ENCODE results near the gene CTBP2. TPM values are rescaled to one million over a fixed set of nuclear protein-coding genes. Genes with fewer than 3 reads are reported as not detected.

Gene CTBP2
- total RNA-seq, 6 experiments from 2014 or later: 3.2 to 8.2 (median 5.4) TPM

DNA sequence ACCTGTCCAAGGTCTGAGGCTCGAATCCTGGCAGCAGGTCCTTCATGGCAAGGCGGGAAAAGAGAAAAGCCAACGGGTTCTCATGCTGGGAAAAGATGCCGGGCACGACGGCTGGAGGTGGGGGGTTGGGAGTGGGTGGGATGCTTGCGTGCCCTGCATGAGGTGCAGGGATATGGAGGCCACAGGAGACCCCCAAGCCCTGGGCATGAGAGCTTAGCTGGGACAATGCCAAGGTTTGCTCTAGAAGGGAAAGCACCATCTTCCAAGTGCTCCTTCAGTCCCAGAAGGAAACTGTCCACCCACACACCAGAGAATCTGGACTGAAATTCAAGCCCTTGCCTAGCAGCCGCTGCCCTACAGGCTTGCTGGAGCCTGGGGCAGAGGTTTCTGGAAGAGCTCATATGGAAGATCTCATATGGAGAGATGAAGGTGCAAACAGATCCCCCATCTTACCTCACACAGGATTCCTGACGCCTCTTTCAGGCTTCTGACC is 154.1 kb downstream of the CTBP2 start:
- H3K4me3 ChIP-seq: no peak overlapping the region
- 90% methylated on average over 7 of the region's 9 CpGs for WGBS (ENCODE audit: insufficient coverage, low coverage, low lambda C conversion rate, missing lambda C conversion rate)
- H3K36me3 ChIP-seq: no peaks in the 10 kb centered on the region
- H3K27ac ChIP-seq: no peak overlapping the region
- H3K27me3 ChIP-seq: no peaks in the 10 kb centered on the region
- TF ChIP-seq POLR2A (IDR thresholded peaks at IDR 0.05): no peak
- TF ChIP-seq, protein P1, sequence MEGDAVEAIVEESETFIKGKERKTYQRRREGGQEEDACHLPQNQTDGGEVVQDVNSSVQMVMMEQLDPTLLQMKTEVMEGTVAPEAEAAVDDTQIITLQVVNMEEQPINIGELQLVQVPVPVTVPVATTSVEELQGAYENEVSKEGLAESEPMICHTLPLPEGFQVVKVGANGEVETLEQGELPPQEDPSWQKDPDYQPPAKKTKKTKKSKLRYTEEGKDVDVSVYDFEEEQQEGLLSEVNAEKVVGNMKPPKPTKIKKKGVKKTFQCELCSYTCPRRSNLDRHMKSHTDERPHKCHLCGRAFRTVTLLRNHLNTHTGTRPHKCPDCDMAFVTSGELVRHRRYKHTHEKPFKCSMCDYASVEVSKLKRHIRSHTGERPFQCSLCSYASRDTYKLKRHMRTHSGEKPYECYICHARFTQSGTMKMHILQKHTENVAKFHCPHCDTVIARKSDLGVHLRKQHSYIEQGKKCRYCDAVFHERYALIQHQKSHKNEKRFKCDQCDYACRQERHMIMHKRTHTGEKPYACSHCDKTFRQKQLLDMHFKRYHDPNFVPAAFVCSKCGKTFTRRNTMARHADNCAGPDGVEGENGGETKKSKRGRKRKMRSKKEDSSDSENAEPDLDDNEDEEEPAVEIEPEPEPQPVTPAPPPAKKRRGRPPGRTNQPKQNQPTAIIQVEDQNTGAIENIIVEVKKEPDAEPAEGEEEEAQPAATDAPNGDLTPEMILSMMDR (IDR thresholded peaks at IDR 0.05): no peak
- DNase-seq: peak in 1 of 3 donors; percentile 33
- no peaks in the 10 kb centered on the region for H3K9me3 ChIP-seq
- no peaks in the 10 kb centered on the region for H3K4me1 ChIP-seq
- intact Hi-C loops (cut with DNase I): no loop called here
- no peak for ATAC-seq

DNA sequence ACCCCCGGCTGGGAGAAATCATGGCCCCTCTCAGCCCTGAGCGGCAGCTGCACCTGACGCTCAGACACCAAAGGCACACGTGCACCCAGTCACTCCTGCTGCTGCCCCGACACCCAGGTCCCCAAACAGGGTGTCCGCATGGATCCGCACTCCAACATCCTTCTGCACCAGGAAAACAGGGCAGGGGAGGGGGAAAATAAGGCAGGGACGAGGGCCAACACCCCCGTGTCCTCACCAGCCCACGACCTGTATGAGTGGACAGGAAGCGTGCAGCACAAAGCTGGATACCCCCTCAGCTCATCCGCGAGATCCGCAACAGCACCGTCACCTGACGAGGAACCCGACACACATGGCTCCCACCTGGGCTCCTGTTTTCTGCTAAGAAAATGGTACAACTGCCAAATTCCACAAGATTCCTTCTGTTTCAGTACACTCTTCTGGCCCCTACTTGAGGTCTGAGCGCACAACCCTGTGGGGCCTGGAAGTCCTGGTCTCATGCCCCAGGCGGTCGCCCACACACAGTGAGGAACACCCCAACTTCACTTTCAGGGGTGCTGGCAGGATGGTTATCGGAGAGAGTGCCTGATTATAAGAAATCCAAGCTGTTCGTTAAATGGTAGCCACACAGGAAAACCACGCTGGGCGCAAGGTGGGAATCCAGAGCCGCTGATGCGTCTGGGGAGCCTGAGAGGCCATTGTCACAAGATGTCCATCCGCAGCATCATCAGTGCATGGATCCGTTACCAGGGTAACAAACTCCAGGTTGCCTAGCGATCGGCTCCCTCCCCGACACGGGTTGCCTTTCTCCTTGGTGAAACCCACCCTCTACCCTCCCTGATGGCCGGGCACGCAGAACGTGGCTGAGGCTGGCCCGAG is 154.8 kb downstream of the CTBP2 start:
- Histone ChIP-seq H3K4me1 (no peaks in the 10 kb centered on the region), H3K9me3 (no peaks in the 10 kb centered on the region), H3K4me3 (no peak overlapping the region), H3K27ac (no peak overlapping the region), H3K36me3 (no peaks in the 10 kb centered on the region), H3K27me3 (no peaks in the 10 kb centered on the region)
- intact Hi-C loops (cut with DNase I): no loop called here
- DNase-seq (peak in 2 of 3 donors; percentile 38 to 46), ATAC-seq (no peak)
- WGBS (ENCODE audit: insufficient coverage, low coverage, low lambda C conversion rate, missing lambda C conversion rate): 96% methylated on average over 13 of the region's 36 CpGs
- no peak for TF ChIP-seq POLR2A (IDR thresholded peaks at IDR 0.05)
- TF ChIP-seq, protein P1 (IDR thresholded peaks at IDR 0.05): no peak

DNA sequence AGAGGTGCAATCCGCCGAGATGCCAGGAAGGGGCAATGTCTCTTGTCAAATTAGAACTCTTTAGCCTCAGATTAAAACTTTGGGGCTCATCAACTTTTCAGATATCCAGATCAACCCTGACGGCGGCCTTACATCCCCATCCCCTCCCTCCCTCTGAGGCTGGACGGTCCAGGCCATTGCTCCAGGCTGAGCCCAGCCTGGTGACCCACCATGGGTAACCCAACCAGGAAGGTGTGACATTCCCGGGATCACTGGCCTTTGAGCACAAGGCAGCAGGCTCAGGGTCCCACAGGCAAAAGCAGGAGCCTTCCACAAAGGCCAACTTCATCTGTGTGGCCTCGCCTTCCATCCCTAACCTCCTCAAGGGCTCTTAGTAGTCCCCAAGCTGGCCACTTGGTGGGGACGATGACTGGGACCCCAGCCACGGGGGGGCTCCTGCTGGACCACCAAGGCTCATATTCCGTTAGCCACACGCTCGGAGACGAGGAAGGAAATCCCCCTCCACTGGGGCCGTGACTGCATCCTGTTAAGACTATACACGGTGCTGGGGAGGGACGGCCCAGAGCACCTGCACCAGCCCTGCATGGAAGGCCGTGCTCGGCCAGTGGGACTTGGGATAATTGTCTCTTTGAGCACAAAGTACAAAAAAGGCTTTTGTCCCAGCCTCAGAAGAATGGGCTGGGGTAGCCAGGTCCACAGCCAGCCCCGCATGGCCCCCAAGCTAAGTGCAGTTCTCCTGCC is 155.6 kb downstream of the CTBP2 start:
- H3K36me3 ChIP-seq: no peaks in the 10 kb centered on the region
- H3K9me3 ChIP-seq: no peaks in the 10 kb centered on the region
- WGBS (ENCODE audit: insufficient coverage, low coverage, low lambda C conversion rate, missing lambda C conversion rate): 80% methylated on average over 1 of the region's 19 CpGs
- DNase-seq (peak in 1 of 3 donors; percentile 37), ATAC-seq (no peak)
- no peak overlapping the region for H3K27ac ChIP-seq
- TF ChIP-seq, protein P1 (IDR thresholded peaks at IDR 0.05): no peak
- no peak for TF ChIP-seq POLR2A (IDR thresholded peaks at IDR 0.05)
- intact Hi-C loops (cut with DNase I): no loop called here
- H3K4me3 ChIP-seq: no peak overlapping the region
- H3K27me3 ChIP-seq: no peaks in the 10 kb centered on the region
- H3K4me1 ChIP-seq: no peaks in the 10 kb centered on the region

DNA sequence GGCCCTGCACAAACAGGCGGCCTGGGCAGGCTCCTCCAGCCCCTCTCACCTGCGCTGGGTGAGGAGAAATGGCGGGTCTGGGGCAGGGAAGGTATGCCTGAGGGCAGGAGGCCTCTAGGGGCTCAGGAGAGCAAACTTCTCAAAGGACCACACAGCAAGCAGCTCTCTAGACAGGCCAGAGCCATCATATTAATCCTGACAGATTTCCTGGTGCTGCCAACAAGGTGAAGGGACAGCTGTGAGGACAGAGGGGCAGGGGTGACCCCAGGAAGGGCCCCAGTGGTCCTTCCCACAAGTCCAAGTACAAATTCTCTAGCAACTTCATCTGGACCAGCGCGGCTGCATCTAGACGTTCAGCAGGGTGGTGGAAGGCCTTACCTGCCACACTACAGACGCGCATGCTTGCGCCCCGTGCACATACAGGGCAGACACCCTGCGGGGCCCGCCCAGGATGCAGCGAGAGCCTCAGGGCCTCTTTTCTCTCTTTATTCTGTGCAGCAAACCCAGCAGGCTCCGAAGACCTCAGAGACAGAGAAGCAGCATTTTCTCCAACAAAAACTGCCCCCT is 156.4 kb downstream of the CTBP2 start:
- no peak overlapping the region for H3K27ac ChIP-seq
- ATAC-seq (no peak), DNase-seq (peak; percentile 11 to 37 (median 32))
- TF ChIP-seq, protein P1 (IDR thresholded peaks at IDR 0.05): no peak
- TF ChIP-seq POLR2A (IDR thresholded peaks at IDR 0.05): no peak
- WGBS (ENCODE audit: insufficient coverage, low coverage, low lambda C conversion rate, missing lambda C conversion rate): no CpG with 5 or more reads among the region's 14 CpGs
- intact Hi-C loops (cut with DNase I): no loop called here
- no peaks in the 10 kb centered on the region for H3K36me3 ChIP-seq
- no peaks in the 10 kb centered on the region for H3K27me3 ChIP-seq
- H3K4me1 ChIP-seq: no peaks in the 10 kb centered on the region
- no peaks in the 10 kb centered on the region for H3K9me3 ChIP-seq
- H3K4me3 ChIP-seq: no peak overlapping the region

Data from right lobe of liver (tissue), 6 donors.